CD4-positive, alpha-beta T cell (primary cell): ENCODE results near the gene PIK3C3. TPM values are rescaled to one million over a fixed set of nuclear protein-coding genes. Genes with fewer than 3 reads are reported as not detected.

Experiments used
- ATAC-seq: fragments of 200-7000 bp; cut with Tn5 transposase; one replicate; pipeline ENCODE4 v1.10.0; 2022; ENCODE audit warnings: mild to moderate bottlenecking; ENCODE audit not compliant: poor library complexity
- CTCF ChIA-PET: fragments of 350-600 bp; sonication (Branson Sonifier 250); formaldehyde crosslinking; loops from one replicate; lab custom pipeline; 2021; ENCODE audit warnings: antibody characterized with exemption, inconsistent platforms; lab: Charles Lee
- POLR2A ChIA-PET: fragments of 350-600 bp; sonication (Branson Sonifier 250); formaldehyde crosslinking; loops from one replicate; lab custom pipeline; 2021; ENCODE audit warnings: antibody characterized with exemption, inconsistent platforms; lab: Charles Lee
- DNase-seq, 14 experiments: peaks; one replicate each; pipeline ENCODE4 v3.0.0-alpha.2; 2013 to 2020; ENCODE audit warnings: mixed read lengths in 2 of 14
- H3K27ac ChIP-seq, 2 donors: one replicate each; pipeline versions ENCODE4 v1.5.1 to v1.7.0; 2013; ENCODE audit warnings: low read length in 2 of 2, low read depth in 1 of 2, mild to moderate bottlenecking in 1 of 2
- H3K27me3 ChIP-seq, 2 experiments: 1 replicate in 1 of 2; 2 replicates in 1 of 2; pipeline versions ENCODE4 v1.6.1 to v1.7.0; 2013; ENCODE audit warnings: low read length in 2 of 2, control low read depth in 1 of 2, mild to moderate bottlenecking in 1 of 2, moderate library complexity in 1 of 2; ENCODE audit not compliant: insufficient read depth in 2 of 2, control insufficient read depth in 1 of 2
- H3K36me3 ChIP-seq: one replicate; pipeline ENCODE4 v1.6.1; 2013; ENCODE audit warnings: low read length, control low read depth; ENCODE audit not compliant: insufficient read depth
- H3K4me1 ChIP-seq: one replicate; pipeline ENCODE4 v1.6.1; 2013; ENCODE audit warnings: low read length, control low read depth; ENCODE audit not compliant: insufficient read depth
- H3K4me3 ChIP-seq: one replicate; pipeline ENCODE4 v1.5.1; 2013; ENCODE audit warnings: mild to moderate bottlenecking, low read length, moderate library complexity
- H3K9me3 ChIP-seq, 2 experiments: 1 replicate in 1 of 2; 2 replicates in 1 of 2; pipeline versions ENCODE4 v1.6.1 to v1.7.0; 2013; ENCODE audit warnings: low read length in 2 of 2, mild to moderate bottlenecking in 2 of 2, control low read depth in 1 of 2, moderate library complexity in 1 of 2; ENCODE audit not compliant: control insufficient read depth in 1 of 2, insufficient read depth in 1 of 2
- H3K27ac Mint-ChIP-seq: one replicate; pipeline ENCODE4 v1.8.0; 2020; ENCODE audit warnings: mixed read lengths
- H3K27me3 Mint-ChIP-seq: one replicate; pipeline ENCODE4 v1.8.0; 2021; ENCODE audit warnings: mixed read lengths
- H3K36me3 Mint-ChIP-seq: one replicate; pipeline ENCODE4 v1.8.0; 2021; ENCODE audit warnings: low read depth, mixed read lengths
- H3K4me1 Mint-ChIP-seq: one replicate; pipeline ENCODE4 v1.8.0; 2021; ENCODE audit warnings: low read depth, mixed read lengths
- H3K4me3 Mint-ChIP-seq: one replicate; pipeline ENCODE4 v1.8.0; 2020; ENCODE audit warnings: mild to moderate bottlenecking, mixed read lengths
- H3K9me3 Mint-ChIP-seq: one replicate; pipeline ENCODE4 v1.8.0; 2020; ENCODE audit warnings: mixed read lengths
- intact Hi-C, 2 experiments: fragments of 100-400 bp; cut with DNase I in 1 of 2; cut with micrococcal nuclease in 1 of 2; formaldehyde crosslinking; loops; one replicate each; pipeline versions ENCODE4 v1.15.1 to v1.9.0; 2023 to 2025; cut with DNase I, micrococcal nuclease
- total RNA-seq, 174 experiments: library from RNA in 2 of 174; stranded (reverse) in 2 of 174; gene quantifications; one replicate each; pipeline ENCODE4 v1.2.3 and lab custom pipeline; 2021 to 2026
- TF ChIP-seq, protein P1 (sequence below): fragments of 200-600 bp; IDR thresholded peaks from one replicate; pipeline ENCODE4 v1.8.0; 2022; ENCODE audit warnings: antibody characterized with exemption, mild to moderate bottlenecking

PIK3C3 gene
- total RNA-seq, 2 experiments from 2014 or later = 33.5 to 34.2 TPM

GRCh38 chr18:41955688-41956087 is 654 bp downstream of the PIK3C3 start:
- peaks cover 45% of the 10 kb centered on the region for H3K36me3 Mint-ChIP-seq
- ChIA-PET POLR2A (interaction anchor here (1.0 to 1.3 kb wide), 3 partner anchors 16 to 72 kb away, joined by 3 read pairs; no protein-coding TSS in a partner anchor), CTCF (interaction anchor here (0.6 kb wide), 1 partner anchor 11 kb away, joined by 3 read pairs; no protein-coding TSS in a partner anchor)
- Histone ChIP-seq H3K27ac (no peak overlapping the region), H3K27me3 (no peaks in the 10 kb centered on the region), H3K4me1 (peaks cover 16% of the 10 kb centered on the region), H3K9me3 (no peaks in the 10 kb centered on the region), H3K4me3 (peak overlapping the region; percentile 85), H3K36me3 (peaks cover 22% of the 10 kb centered on the region)
- peak overlapping the region; percentile 100 for H3K4me3 Mint-ChIP-seq
- no peaks in the 10 kb centered on the region for H3K9me3 Mint-ChIP-seq
- TF ChIP-seq, protein P1, sequence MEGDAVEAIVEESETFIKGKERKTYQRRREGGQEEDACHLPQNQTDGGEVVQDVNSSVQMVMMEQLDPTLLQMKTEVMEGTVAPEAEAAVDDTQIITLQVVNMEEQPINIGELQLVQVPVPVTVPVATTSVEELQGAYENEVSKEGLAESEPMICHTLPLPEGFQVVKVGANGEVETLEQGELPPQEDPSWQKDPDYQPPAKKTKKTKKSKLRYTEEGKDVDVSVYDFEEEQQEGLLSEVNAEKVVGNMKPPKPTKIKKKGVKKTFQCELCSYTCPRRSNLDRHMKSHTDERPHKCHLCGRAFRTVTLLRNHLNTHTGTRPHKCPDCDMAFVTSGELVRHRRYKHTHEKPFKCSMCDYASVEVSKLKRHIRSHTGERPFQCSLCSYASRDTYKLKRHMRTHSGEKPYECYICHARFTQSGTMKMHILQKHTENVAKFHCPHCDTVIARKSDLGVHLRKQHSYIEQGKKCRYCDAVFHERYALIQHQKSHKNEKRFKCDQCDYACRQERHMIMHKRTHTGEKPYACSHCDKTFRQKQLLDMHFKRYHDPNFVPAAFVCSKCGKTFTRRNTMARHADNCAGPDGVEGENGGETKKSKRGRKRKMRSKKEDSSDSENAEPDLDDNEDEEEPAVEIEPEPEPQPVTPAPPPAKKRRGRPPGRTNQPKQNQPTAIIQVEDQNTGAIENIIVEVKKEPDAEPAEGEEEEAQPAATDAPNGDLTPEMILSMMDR = no peak
- ATAC-seq (no peak), DNase-seq (peak in 1 of 14 experiments; percentile 17)
- peak overlapping the region; percentile 96 for H3K27ac Mint-ChIP-seq
- intact Hi-C loops = no loop called here
- no peaks in the 10 kb centered on the region for H3K27me3 Mint-ChIP-seq
- peaks cover 47% of the 10 kb centered on the region for H3K4me1 Mint-ChIP-seq

DNA sequence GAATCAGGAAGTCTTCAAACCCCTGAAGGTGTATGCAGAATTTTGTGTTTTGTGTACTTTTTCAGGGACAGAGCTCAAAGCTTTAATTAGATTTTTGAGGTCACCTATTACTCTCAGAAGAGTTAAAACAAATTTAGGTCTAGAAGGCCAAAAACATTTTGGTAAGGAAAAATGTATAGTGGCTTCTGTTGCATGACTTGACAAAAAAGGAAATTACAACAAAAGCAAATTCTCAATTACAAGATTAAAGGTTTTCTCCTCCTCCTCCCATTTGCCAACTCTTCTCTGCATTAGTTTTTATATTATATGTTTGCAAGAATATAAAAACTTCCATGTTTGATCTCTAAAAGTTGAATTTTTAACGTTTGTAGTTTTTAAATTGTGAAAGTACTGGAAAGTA is 4.0 kb downstream of the PIK3C3 start:
- no peak for DNase-seq
- Histone ChIP-seq H3K4me3 (no peak overlapping the region), H3K9me3 (no peaks in the 10 kb centered on the region), H3K4me1 (peaks cover 15% of the 10 kb centered on the region), H3K27me3 (no peaks in the 10 kb centered on the region), H3K36me3 (peaks cover 47% of the 10 kb centered on the region), H3K27ac (no peak overlapping the region)
- CTCF ChIA-PET = no interaction called here
- ATAC-seq = no peak
- Mint-ChIP-seq H3K4me1 (peaks cover 65% of the 10 kb centered on the region), H3K9me3 (no peaks in the 10 kb centered on the region), H3K36me3 (peaks cover 77% of the 10 kb centered on the region), H3K27ac (no peak overlapping the region), H3K27me3 (no peaks in the 10 kb centered on the region), H3K4me3 (no peak overlapping the region)
- TF ChIP-seq, protein P1 = no peak
- intact Hi-C loops = no loop called here
- POLR2A ChIA-PET = no interaction called here

- peaks cover 4% of the 10 kb centered on the region for H3K4me1 ChIP-seq
- Mint-ChIP-seq H3K4me3 (no peak overlapping the region), H3K9me3 (no peaks in the 10 kb centered on the region), H3K4me1 (peaks cover 68% of the 10 kb centered on the region), H3K27me3 (no peaks in the 10 kb centered on the region), H3K27ac (no peak overlapping the region), H3K36me3 (peaks cover 93% of the 10 kb centered on the region)
- no peak for DNase-seq
- ATAC-seq = no peak
- TF ChIP-seq, protein P1 = no peak
- ChIA-PET POLR2A (no interaction called here), CTCF (no interaction called here)
- H3K27me3 ChIP-seq = no peaks in the 10 kb centered on the region
- H3K9me3 ChIP-seq = no peaks in the 10 kb centered on the region
- H3K4me3 ChIP-seq = no peak overlapping the region
- H3K36me3 ChIP-seq = peaks cover 62% of the 10 kb centered on the region
- intact Hi-C loops = no loop called here
- H3K27ac ChIP-seq = no peak overlapping the region
Measured at GRCh38 chr18:41965634-41966255, 10.7 kb downstream of the PIK3C3 start.
